Measurements from ENCODE around the gene TRIM22.

- no peak for TF ChIP-seq CTCF (IDR thresholded peaks at IDR 0.05)
- TF ChIP-seq EP300 (IDR thresholded peaks at IDR 0.05), result no peak
These were observed 49.6 kb upstream of the TRIM22 start for GRCh38 chr11:5639953-5640352.

All from esophagus muscularis mucosa (tissue), 3 donors.